ENCODE data around the gene SCAMP1. TPM values are rescaled to one million over a fixed set of nuclear protein-coding genes. Genes with fewer than 3 reads are reported as not detected.

SCAMP1 gene
- total and polyA plus RNA-seq, 2 of the 8 experiments (the other 6 are each of a cell fraction or from before 2014, with no cell fraction given) = 18.6 to 55.9 TPM

- POLR2A ChIA-PET (ENCODE audit: partially characterized antibody) = interaction anchor here (1.3 kb wide), 1 partner anchor 172 kb away, joined by 3 read pairs; no protein-coding TSS in a partner anchor
- no peak overlapping the region for H4K91ac ChIP-seq (replicated peaks; ENCODE audit: insufficient read length, low read length)
Observed at GRCh38 chr5:78317515-78317914, 42.9 kb upstream of the SCAMP1 start.

More at GRCh38 chr5:78317515-78317914, 42.9 kb upstream of the SCAMP1 start:
- Histone ChIP-seq H3K14ac (ENCODE audit: insufficient read length) (no peak overlapping the region), H3K79me1 (ENCODE audit: low read depth, low read length) (no peaks in the 10 kb centered on the region), H3K56ac (replicated peaks; ENCODE audit: insufficient read length, low read depth, low read length) (no peak overlapping the region), H3K23ac (ENCODE audit: insufficient read length) (no peak overlapping the region), H2AK5ac (ENCODE audit: low read depth, low read length) (no peak overlapping the region), H2BK15ac (ENCODE audit: low read length) (no peak overlapping the region), H2BK20ac (ENCODE audit: low read length) (no peak overlapping the region), H3K18ac (ENCODE audit: extremely low read depth, low read length) (no peak overlapping the region), H3K9me3 (ENCODE audit: insufficient read depth in 2 of 2, low read depth in 1 of 2, low read length in 1 of 2) (peaks cover 0 to 4% of the 10 kb centered on the region in 2 experiments; a peak in 1 of 4 replicates), H3K4ac (replicated peaks; ENCODE audit: insufficient read length, low read depth, low read length) (no peak overlapping the region), H3K27me3 (replicated peaks in 1 of 4; ENCODE audit: control insufficient read depth in 3 of 4, extremely low read depth in 1 of 4, insufficient read depth in 3 of 4, low read length in 3 of 4) (no peaks in the 10 kb centered on the region), H3K79me2 (ENCODE audit: control insufficient read depth in 1 of 2, insufficient read depth in 2 of 2, low read length in 2 of 2) (no peaks in the 10 kb centered on the region), H3K9ac (replicated peaks in 1 of 4; ENCODE audit: extremely low read depth in 1 of 4, low read depth in 3 of 4, low read length in 3 of 4) (no peak overlapping the region), H2BK120ac (replicated peaks; ENCODE audit: low read depth, low read length) (no peak overlapping the region), H3K36me3 (ENCODE audit: control insufficient read depth in 2 of 4, insufficient read depth in 4 of 4, low read length in 3 of 4) (no peaks in the 10 kb centered on the region), H4K20me1 (replicated peaks in 1 of 2; ENCODE audit: control insufficient read depth in 1 of 2, insufficient read depth in 2 of 2, low read length in 2 of 2) (no peaks in the 10 kb centered on the region), H2AFZ (ENCODE audit: low read length) (0 out of 2 replicates have a peak overlapping the region, but pooled peaks have one; percentile 22), H4K5ac (ENCODE audit: insufficient read length, low read depth, low read length) (no peak overlapping the region), H3K23me2 (ENCODE audit: low read depth, low read length) (no peaks in the 10 kb centered on the region), H2BK5ac (ENCODE audit: low read depth, low read length) (no peak overlapping the region), H3K4me1 (replicated peaks in 1 of 4; ENCODE audit: control insufficient read depth in 3 of 4, insufficient read depth in 4 of 4, low read length in 3 of 4) (no peaks in the 10 kb centered on the region), H3K4me2 (ENCODE audit: insufficient read depth in 1 of 2, low read depth in 2 of 2, low read length in 2 of 2) (no peak overlapping the region), H2BK12ac (ENCODE audit: low read depth, low read length) (no peak overlapping the region), H4K8ac (ENCODE audit: extremely low read depth, insufficient read depth, low read length) (no peak overlapping the region), H3K4me3 (ENCODE audit: extremely low read depth in 1 of 4, insufficient read depth in 2 of 4, low read depth in 3 of 4, low read length in 4 of 4) (no peak overlapping the region), H3K27ac (ENCODE audit: low read depth, low read length) (no peak overlapping the region)
- FAIRE-seq (no peak), DNase-seq (ENCODE audit: low read depth in 1 of 2, low spot score in 2 of 2) (no peak)
- no peak for TF ChIP-seq NANOG (IDR thresholded peaks at IDR 0.05; ENCODE audit: insufficient read depth, low read depth, low read length, poor library complexity, severe bottlenecking)
- TF ChIP-seq CEBPB (IDR thresholded peaks at IDR 0.05; ENCODE audit: low read depth, low read length) = no peak
- TF ChIP-seq FOSL1 (IDR thresholded peaks at IDR 0.05; ENCODE audit: insufficient read depth, low read depth, low read length) = no peak
- 91% methylated on average over 5 of the region's 5 CpGs; no CpG with 5 or more reads in 1 of the 2 experiments for WGBS, 2 experiments (ENCODE audit: extremely low coverage in 1 of 2, insufficient coverage in 1 of 2, insufficient read length in 1 of 2, insufficient replicate concordance in 2 of 2, low coverage in 1 of 2, low lambda C conversion rate in 2 of 2, missing lambda C conversion rate in 1 of 2)
- CTCF ChIA-PET (ENCODE audit: partially characterized antibody) = interaction anchor here (0.6 kb wide), 1 partner anchor 681 kb away, joined by 3 read pairs; no protein-coding TSS in a partner anchor
